Muscle of leg (tissue), 11 donors: Measurements from ENCODE around the gene FGF11. TPM values are rescaled to one million over a fixed set of nuclear protein-coding genes. Genes with fewer than 3 reads are reported as not detected.

ENCODE experiments used
- DNase-seq: peaks from one replicate; pipeline ENCODE4 v3.0.0; 2013
- H3K27ac ChIP-seq: one replicate; pipeline ENCODE4 v1.5.1; 2013; ENCODE audit warnings: mild to moderate bottlenecking, low read length, control low read depth
- H3K27me3 ChIP-seq: one replicate; pipeline ENCODE4 v1.6.1; 2013; ENCODE audit warnings: low read length; ENCODE audit not compliant: control insufficient read depth, insufficient read depth
- H3K36me3 ChIP-seq: one replicate; pipeline ENCODE4 v1.6.1; 2013; ENCODE audit warnings: low read length; ENCODE audit not compliant: control insufficient read depth, insufficient read depth
- H3K4me1 ChIP-seq: one replicate; pipeline ENCODE4 v1.6.1; 2013; ENCODE audit warnings: low read length; ENCODE audit not compliant: control insufficient read depth, insufficient read depth
- H3K4me3 ChIP-seq: one replicate; pipeline ENCODE4 v1.5.1; 2013; ENCODE audit warnings: low read length, control low read depth
- H3K9me3 ChIP-seq: replicated peaks from 2 replicates; pipeline ENCODE4 v1.6.1; 2013; ENCODE audit warnings: low read depth, low read length; ENCODE audit not compliant: control insufficient read depth
- WGBS: methylation state at CpG from one replicate; pipeline ENCODE4 v1.1.5; 2013; ENCODE audit warnings: missing lambda C conversion rate; ENCODE audit not compliant: insufficient coverage; 5-methylcytosine and 5-hydroxymethylcytosine counted together
- polyA plus RNA-seq, 8 donors: library from polyadenylated mRNA; unstranded; fragments of 120-200 nt; gene quantifications; one replicate each; pipeline versions ENCODE4 v1.2.1 to v1.2.3, GENCODE V29; 2013; ENCODE audit warnings: inconsistent platforms in 1 of 8, low replicate concordance in 1 of 8; ENCODE audit not compliant: insufficient read length in 8 of 8, insufficient read depth in 1 of 8
- total RNA-seq: library from RNA; stranded (reverse); fragments of 120-200 nt; gene quantifications from one replicate; pipeline ENCODE4 v1.2.4, GENCODE V29; 2013

Gene FGF11
- total and polyA plus RNA-seq, 9 donors: 1.0 to 4.8 (median 2.0) TPM

- Histone ChIP-seq H3K27ac (no peak within 1 kb of the TSS), H3K4me3 (no peak within 1 kb of the TSS), H3K4me1 (no peaks in the 10 kb centered on the region), H3K27me3 (no peaks in the 10 kb centered on the region), H3K9me3 (no peaks in the 10 kb centered on the region), H3K36me3 (peaks cover 12% of the 10 kb centered on the region)
- no peak for DNase-seq
- WGBS: 66% methylated on average over 15 of the region's 17 CpGs
These were observed 19.3 kb upstream of the FGF11 start, which contains the start of gene SPEM1 for GRCh38 chr17:7419819-7420610. Gene SPEM1, plus strand, starts transcription at chr17:7420324. Its CDS starts 61 bp downstream, at chr17:7420385.

- Histone ChIP-seq H3K4me3 (no peak overlapping the region), H3K9me3 (no peaks in the 10 kb centered on the region), H3K27me3 (no peaks in the 10 kb centered on the region), H3K36me3 (peaks cover 4% of the 10 kb centered on the region), H3K27ac (no peak overlapping the region), H3K4me1 (no peaks in the 10 kb centered on the region)
- 84% methylated on average over 14 of the region's 16 CpGs for WGBS
- DNase-seq: no peak
These were observed 18.1 kb upstream of the FGF11 start for GRCh38 chr17:7421186-7421585.

GRCh38 chr17:7423679-7424078 lies 15.6 kb upstream of the FGF11 start:
- DNase-seq: no peak
- WGBS: 20% methylated on average over 1 of the region's 4 CpGs
- H3K27ac ChIP-seq: no peak overlapping the region

GRCh38 chr17:7425316-7425715 lies 14.0 kb upstream of the FGF11 start, which contains the start of gene SPEM2:
Gene SPEM2, plus strand, starts transcription at chr17:7425616. Its CDS starts 73 bp downstream, at chr17:7425689.
- Histone ChIP-seq H3K27me3 (no peaks in the 10 kb centered on the region), H3K4me1 (no peaks in the 10 kb centered on the region), H3K4me3 (no peak within 1 kb of the TSS), H3K36me3 (no peaks in the 10 kb centered on the region), H3K9me3 (no peaks in the 10 kb centered on the region), H3K27ac (no peak within 1 kb of the TSS)
- WGBS: no CpG with 5 or more reads among the region's 7 CpGs
- no peak for DNase-seq

More at GRCh38 chr17:7423679-7424078, 15.6 kb upstream of the FGF11 start:
- no peaks in the 10 kb centered on the region for H3K27me3 ChIP-seq
- H3K9me3 ChIP-seq: no peaks in the 10 kb centered on the region
- no peaks in the 10 kb centered on the region for H3K4me1 ChIP-seq
- H3K4me3 ChIP-seq: no peak overlapping the region
- H3K36me3 ChIP-seq: no peaks in the 10 kb centered on the region

GRCh38 chr17:7425756-7426155 lies 13.6 kb upstream of the FGF11 start:
- Histone ChIP-seq H3K9me3 (no peaks in the 10 kb centered on the region), H3K36me3 (no peaks in the 10 kb centered on the region), H3K4me1 (no peaks in the 10 kb centered on the region), H3K4me3 (no peak overlapping the region), H3K27ac (no peak overlapping the region), H3K27me3 (no peaks in the 10 kb centered on the region)
- 95% methylated on average over 3 of the region's 8 CpGs for WGBS
- DNase-seq: no peak

GRCh38 chr17:7426203-7426863 lies 13.0 kb upstream of the FGF11 start:
- Histone ChIP-seq H3K36me3 (no peaks in the 10 kb centered on the region), H3K4me3 (no peak overlapping the region), H3K9me3 (no peaks in the 10 kb centered on the region), H3K27ac (no peak overlapping the region), H3K4me1 (no peaks in the 10 kb centered on the region), H3K27me3 (no peaks in the 10 kb centered on the region)
- no peak for DNase-seq
- WGBS: 90% methylated on average over 24 of the region's 33 CpGs

GRCh38 chr17:7426896-7427489 lies 12.3 kb upstream of the FGF11 start:
- H3K4me3 ChIP-seq: no peak overlapping the region
- no peak for DNase-seq
- H3K27ac ChIP-seq: no peak overlapping the region
- no peaks in the 10 kb centered on the region for H3K27me3 ChIP-seq
- no peaks in the 10 kb centered on the region for H3K36me3 ChIP-seq
- H3K9me3 ChIP-seq: no peaks in the 10 kb centered on the region
- WGBS: 88% methylated on average over 27 of the region's 29 CpGs
- no peaks in the 10 kb centered on the region for H3K4me1 ChIP-seq

GRCh38 chr17:7427549-7427948 lies 11.8 kb upstream of the FGF11 start:
- H3K4me3 ChIP-seq: no peak overlapping the region
- no peaks in the 10 kb centered on the region for H3K36me3 ChIP-seq
- H3K27me3 ChIP-seq: no peaks in the 10 kb centered on the region
- no peaks in the 10 kb centered on the region for H3K4me1 ChIP-seq
- no peak overlapping the region for H3K27ac ChIP-seq
- WGBS: 89% methylated on average over 1 of the region's 7 CpGs
- no peaks in the 10 kb centered on the region for H3K9me3 ChIP-seq
- DNase-seq: no peak

GRCh38 chr17:7428557-7428956 lies 10.8 kb upstream of the FGF11 start, which contains the start of gene SPEM3:
Gene SPEM3, plus strand, starts transcription at chr17:7428857. Its CDS starts 46 bp downstream, at chr17:7428903.
- Histone ChIP-seq H3K4me3 (no peak within 1 kb of the TSS), H3K4me1 (no peaks in the 10 kb centered on the region)
- 75% methylated on average over 5 of the region's 5 CpGs for WGBS

GRCh38 chr17:7429722-7430121 lies 9.6 kb upstream of the FGF11 start:
- no peaks in the 10 kb centered on the region for H3K27me3 ChIP-seq
- H3K4me3 ChIP-seq: no peak overlapping the region
- no peaks in the 10 kb centered on the region for H3K4me1 ChIP-seq
- no peak overlapping the region for H3K27ac ChIP-seq
- H3K9me3 ChIP-seq: no peaks in the 10 kb centered on the region
- no peak for DNase-seq
- no peaks in the 10 kb centered on the region for H3K36me3 ChIP-seq
- 89% methylated on average over 10 of the region's 10 CpGs for WGBS

More at GRCh38 chr17:7428557-7428956, 10.8 kb upstream of the FGF11 start, which contains the start of gene SPEM3:
- no peaks in the 10 kb centered on the region for H3K9me3 ChIP-seq
- no peak for DNase-seq
- no peaks in the 10 kb centered on the region for H3K36me3 ChIP-seq
- H3K27ac ChIP-seq: no peak within 1 kb of the TSS
- H3K27me3 ChIP-seq: no peaks in the 10 kb centered on the region
